Sigmoid colon (tissue), 4 donors: Measurements from ENCODE around the gene GALNT17.

Experiments
- CTCF ChIP-seq, 4 experiments: fragments of 450-650 bp in 3 of 4; fragments of 200-600 bp in 1 of 4; IDR thresholded peaks; one replicate each; pipeline ENCODE4 v1.5.1; 2016 to 2019; ENCODE audit warnings: antibody characterized with exemption in 4 of 4, mild to moderate bottlenecking in 3 of 4, moderate library complexity in 2 of 4
- POLR2AphosphoS5 ChIP-seq, 4 donors: sonication (generic); formaldehyde crosslinking; IDR thresholded peaks; one replicate each; pipeline ENCODE4 v1.6.1; 2017; ENCODE audit warnings: antibody characterized with exemption in 4 of 4

DNA sequence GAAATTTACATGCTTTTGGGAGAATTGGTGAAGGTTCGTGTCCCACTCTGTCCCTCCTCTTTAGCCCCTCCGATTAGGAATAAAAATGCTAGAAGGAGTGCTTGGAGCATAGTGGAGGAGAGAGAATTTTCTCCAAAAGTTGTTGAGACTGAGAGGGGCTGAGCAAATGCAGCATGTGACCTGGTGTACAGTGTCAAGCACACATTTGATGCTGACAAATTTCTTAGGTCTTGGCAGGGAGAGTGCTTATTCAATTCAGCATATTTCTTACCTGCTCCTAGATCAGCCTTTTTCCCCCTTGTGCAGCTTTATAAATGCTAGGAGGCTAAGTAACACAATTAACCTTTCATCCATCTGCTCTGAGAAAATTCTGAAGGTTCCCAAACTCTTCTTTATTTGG is 189.0 kb downstream of the GALNT17 start:
- TF ChIP-seq CTCF (IDR thresholded peaks at IDR 0.05) (no peak), POLR2AphosphoS5 (IDR thresholded peaks at IDR 0.05) (no peak)
